ENCODE data around the gene CEACAM4. TPM values are rescaled to one million over a fixed set of nuclear protein-coding genes. Genes with fewer than 3 reads are reported as not detected.

CEACAM4 gene
- total and polyA plus RNA-seq, 2 donors (not counting 1 experiment from before 2014, with no cell fraction given) = 0.34 TPM; not detected in 1

GRCh38 chr19:41623360-41623759 is 3.5 kb downstream of the CEACAM4 start:
- intact Hi-C loops (cut with micrococcal nuclease) = no loop called here
- POLR2A ChIA-PET = no interaction called here
- CTCF ChIA-PET = no interaction called here
- Histone ChIP-seq H2AFZ (ENCODE audit: insufficient read depth, low read depth, low read length, poor library complexity, severe bottlenecking) (no peak overlapping the region), H3K79me2 (ENCODE audit: control insufficient read depth, insufficient read depth, low read length) (no peaks in the 10 kb centered on the region), H3K4me1 (ENCODE audit: control insufficient read depth in 2 of 2, insufficient read depth in 2 of 2, low read length in 2 of 2) (no peaks in the 10 kb centered on the region), H3K27ac (ENCODE audit: low read length in 2 of 2) (no peak overlapping the region), H4K20me1 (ENCODE audit: control insufficient read depth, insufficient read depth, low read length, poor library complexity, severe bottlenecking) (no peaks in the 10 kb centered on the region), H3K27me3 (replicated peaks in 1 of 4; ENCODE audit: control extremely low read depth in 1 of 4, control insufficient read depth in 3 of 4, insufficient read depth in 4 of 4, low read length in 3 of 4) (peaks cover 0 to 17% (median 4%) of the 10 kb centered on the region in 4 experiments), H3K36me3 (replicated peaks in 1 of 2; ENCODE audit: control extremely low read depth in 1 of 2, control insufficient read depth in 1 of 2, extremely low read depth in 1 of 2, insufficient read depth in 2 of 2, low read length in 1 of 2) (no peaks in the 10 kb centered on the region), H3K4me3 (ENCODE audit: control extremely low read depth in 1 of 5, extremely low read depth in 1 of 5, insufficient read depth in 1 of 5, low read depth in 2 of 5, low read length in 4 of 5) (no peak overlapping the region), H3K4me2 (replicated peaks; ENCODE audit: low read depth, low read length, poor library complexity, severe bottlenecking) (no peak overlapping the region), H3K9me3 (ENCODE audit: control extremely low read depth in 1 of 3, control insufficient read depth in 2 of 3, insufficient read depth in 1 of 3, low read length in 2 of 3) (peaks cover 0 to 6% (median 0%) of the 10 kb centered on the region in 3 donors), H3K9ac (ENCODE audit: low read length) (no peak overlapping the region)
- H3K27ac Mint-ChIP-seq = no peak overlapping the region
- no peaks in the 10 kb centered on the region for H3K4me1 Mint-ChIP-seq
- no peak for DNase-seq
- no peak for ATAC-seq (ENCODE audit: low read depth)
- no peaks in the 10 kb centered on the region for H3K9me3 Mint-ChIP-seq (ENCODE audit: insufficient read depth)
- WGBS (ENCODE audit: insufficient coverage) = 25% methylated on average over 2 of the region's 4 CpGs
- no peak overlapping the region for H3K4me3 Mint-ChIP-seq
- H3K27me3 Mint-ChIP-seq = peaks cover 24% of the 10 kb centered on the region
- TF ChIP-seq EZH2 (IDR thresholded peaks at IDR 0.05; ENCODE audit: borderline replicate concordance, insufficient read depth, low read depth, low read length, poor library complexity, severe bottlenecking) (no peak), CTCF (IDR thresholded peaks at IDR 0.05) (no peak)

- ChIA-PET POLR2A (interaction anchor here (0.7 kb wide), 1 partner anchor 518 kb away, joined by 4 read pairs; no protein-coding TSS in a partner anchor), CTCF (no interaction called here)
- WGBS (ENCODE audit: insufficient coverage) = 16% methylated on average over 7 of the region's 7 CpGs
- Mint-ChIP-seq H3K27me3 (peaks cover 24% of the 10 kb centered on the region), H3K27ac (no peak overlapping the region), H3K9me3 (ENCODE audit: insufficient read depth) (no peaks in the 10 kb centered on the region), H3K4me1 (no peaks in the 10 kb centered on the region), H3K4me3 (no peak overlapping the region)
- intact Hi-C loops (cut with micrococcal nuclease) = no loop called here
- H3K4me2 ChIP-seq (replicated peaks; ENCODE audit: low read depth, low read length, poor library complexity, severe bottlenecking) = no peak overlapping the region
- H3K79me2 ChIP-seq (ENCODE audit: control insufficient read depth, insufficient read depth, low read length) = no peaks in the 10 kb centered on the region
- DNase-seq (no peak), ATAC-seq (ENCODE audit: low read depth) (no peak)
- no peak overlapping the region for H3K9ac ChIP-seq (ENCODE audit: low read length)
- H3K4me1 ChIP-seq (ENCODE audit: control insufficient read depth in 2 of 2, insufficient read depth in 2 of 2, low read length in 2 of 2) = no peaks in the 10 kb centered on the region
- no peak overlapping the region for H3K27ac ChIP-seq (ENCODE audit: low read length in 2 of 2)
- H3K9me3 ChIP-seq (ENCODE audit: control extremely low read depth in 1 of 3, control insufficient read depth in 2 of 3, insufficient read depth in 1 of 3, low read length in 2 of 3) = no peaks in the 10 kb centered on the region
- H3K4me3 ChIP-seq (ENCODE audit: control extremely low read depth in 1 of 5, extremely low read depth in 1 of 5, insufficient read depth in 1 of 5, low read depth in 2 of 5, low read length in 4 of 5) = no peak overlapping the region
- no peak overlapping the region for H2AFZ ChIP-seq (ENCODE audit: insufficient read depth, low read depth, low read length, poor library complexity, severe bottlenecking)
- no peaks in the 10 kb centered on the region for H3K36me3 ChIP-seq (replicated peaks in 1 of 2; ENCODE audit: control extremely low read depth in 1 of 2, control insufficient read depth in 1 of 2, extremely low read depth in 1 of 2, insufficient read depth in 2 of 2, low read length in 1 of 2)
- no peaks in the 10 kb centered on the region for H4K20me1 ChIP-seq (ENCODE audit: control insufficient read depth, insufficient read depth, low read length, poor library complexity, severe bottlenecking)
- TF ChIP-seq EZH2 (IDR thresholded peaks at IDR 0.05; ENCODE audit: borderline replicate concordance, insufficient read depth, low read depth, low read length, poor library complexity, severe bottlenecking) = no peak
- no peak for TF ChIP-seq CTCF (IDR thresholded peaks at IDR 0.05)
- H3K27me3 ChIP-seq (replicated peaks in 1 of 4; ENCODE audit: control extremely low read depth in 1 of 4, control insufficient read depth in 3 of 4, insufficient read depth in 4 of 4, low read length in 3 of 4) = peaks cover 0 to 9% (median 2%) of the 10 kb centered on the region in 4 experiments
Observed at GRCh38 chr19:41621654-41622053, 5.2 kb downstream of the CEACAM4 start.

All from B cell (primary cell).